ENCODE results near the gene CDC73.

The CDC73 gene

GRCh38 chr1:193125369-193125768, 3.5 kb downstream of the CDC73 start:
- Histone ChIP-seq H3K4me3 (ENCODE audit: low read length) (no peak overlapping the region), H3K4me1 (ENCODE audit: control insufficient read depth, low read length) (peaks cover 26% of the 10 kb centered on the region), H3K36me3 (ENCODE audit: control insufficient read depth, low read length) (peaks cover 42% of the 10 kb centered on the region), H3K27ac (ENCODE audit: low read depth, low read length) (no peak overlapping the region), H3K9me2 (replicated peaks; ENCODE audit: control insufficient read depth, low read length) (no peaks in the 10 kb centered on the region), H3K9me3 (ENCODE audit: control insufficient read depth, insufficient read depth, low read length) (no peaks in the 10 kb centered on the region), H3F3A (ENCODE audit: control insufficient read depth, insufficient read depth) (peaks cover 6% of the 10 kb centered on the region), H3K4me2 (ENCODE audit: low read length) (no peak overlapping the region), H3K79me2 (ENCODE audit: control insufficient read depth, low read length) (peaks cover 74% of the 10 kb centered on the region), H4K20me1 (ENCODE audit: control insufficient read depth, insufficient read depth, low read depth, low read length) (0 out of 2 replicates have a peak, but pooled peaks cover 9% of the 10 kb centered on the region), H3K27me3 (ENCODE audit: control insufficient read depth, low read length) (no peaks in the 10 kb centered on the region)
- TF ChIP-seq, protein P1, sequence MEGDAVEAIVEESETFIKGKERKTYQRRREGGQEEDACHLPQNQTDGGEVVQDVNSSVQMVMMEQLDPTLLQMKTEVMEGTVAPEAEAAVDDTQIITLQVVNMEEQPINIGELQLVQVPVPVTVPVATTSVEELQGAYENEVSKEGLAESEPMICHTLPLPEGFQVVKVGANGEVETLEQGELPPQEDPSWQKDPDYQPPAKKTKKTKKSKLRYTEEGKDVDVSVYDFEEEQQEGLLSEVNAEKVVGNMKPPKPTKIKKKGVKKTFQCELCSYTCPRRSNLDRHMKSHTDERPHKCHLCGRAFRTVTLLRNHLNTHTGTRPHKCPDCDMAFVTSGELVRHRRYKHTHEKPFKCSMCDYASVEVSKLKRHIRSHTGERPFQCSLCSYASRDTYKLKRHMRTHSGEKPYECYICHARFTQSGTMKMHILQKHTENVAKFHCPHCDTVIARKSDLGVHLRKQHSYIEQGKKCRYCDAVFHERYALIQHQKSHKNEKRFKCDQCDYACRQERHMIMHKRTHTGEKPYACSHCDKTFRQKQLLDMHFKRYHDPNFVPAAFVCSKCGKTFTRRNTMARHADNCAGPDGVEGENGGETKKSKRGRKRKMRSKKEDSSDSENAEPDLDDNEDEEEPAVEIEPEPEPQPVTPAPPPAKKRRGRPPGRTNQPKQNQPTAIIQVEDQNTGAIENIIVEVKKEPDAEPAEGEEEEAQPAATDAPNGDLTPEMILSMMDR (IDR thresholded peaks at IDR 0.05; ENCODE audit: low read depth, low read length, poor library complexity, severe bottlenecking), result no peak
- TF ChIP-seq EZH2phosphoT487 (IDR thresholded peaks at IDR 0.05; ENCODE audit: borderline replicate concordance, low read length), result no peak

DNA sequence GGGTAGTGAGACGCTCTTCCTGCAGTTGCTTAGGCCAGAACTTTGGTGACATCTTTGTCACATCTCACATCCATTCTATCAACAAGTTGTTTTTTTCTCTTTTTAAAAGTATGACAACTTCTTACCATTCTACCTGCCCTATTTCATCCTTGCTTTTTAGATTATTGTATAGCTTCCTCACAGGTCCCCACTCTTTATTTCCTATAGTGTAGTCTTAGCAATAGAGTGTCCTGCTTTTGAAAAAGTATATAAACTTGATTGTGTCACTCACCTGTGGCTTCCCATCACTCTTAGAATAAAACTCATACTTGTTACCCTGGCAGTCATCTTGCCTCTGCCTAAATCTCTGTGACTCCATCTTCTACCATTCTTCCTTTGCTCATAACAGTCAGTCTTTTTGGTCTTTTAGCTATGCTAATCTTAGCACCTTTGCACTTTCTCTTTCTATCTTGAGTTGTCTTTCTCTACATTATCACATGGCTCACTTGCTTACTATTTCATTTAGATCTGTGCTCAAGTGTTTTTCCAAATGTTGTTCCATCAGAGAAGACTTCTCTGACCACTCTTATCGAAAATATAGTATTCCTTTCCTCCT, 9.5 kb downstream of the CDC73 start:
- Histone ChIP-seq H3F3A (ENCODE audit: control insufficient read depth, insufficient read depth) (peaks cover 4% of the 10 kb centered on the region; the same call in 1 of the 2 replicates), H3K27me3 (ENCODE audit: control insufficient read depth, low read length) (no peaks in the 10 kb centered on the region), H3K9me3 (ENCODE audit: control insufficient read depth, insufficient read depth, low read length) (no peaks in the 10 kb centered on the region), H3K4me2 (ENCODE audit: low read length) (no peak overlapping the region), H3K27ac (ENCODE audit: low read depth, low read length) (no peak overlapping the region), H4K20me1 (ENCODE audit: control insufficient read depth, insufficient read depth, low read depth, low read length) (no peaks in the 10 kb centered on the region), H3K36me3 (ENCODE audit: control insufficient read depth, low read length) (peaks cover 64% of the 10 kb centered on the region), H3K4me1 (ENCODE audit: control insufficient read depth, low read length) (no peaks in the 10 kb centered on the region), H3K79me2 (ENCODE audit: control insufficient read depth, low read length) (peaks cover 64% of the 10 kb centered on the region), H3K9me2 (replicated peaks; ENCODE audit: control insufficient read depth, low read length) (no peaks in the 10 kb centered on the region), H3K4me3 (ENCODE audit: low read length) (no peak overlapping the region)
- TF ChIP-seq, protein P1 (IDR thresholded peaks at IDR 0.05; ENCODE audit: low read depth, low read length, poor library complexity, severe bottlenecking), result no peak
- no peak for TF ChIP-seq EZH2phosphoT487 (IDR thresholded peaks at IDR 0.05; ENCODE audit: borderline replicate concordance, low read length)

- Histone ChIP-seq H3K9me2 (replicated peaks; ENCODE audit: control insufficient read depth, low read length) (no peaks in the 10 kb centered on the region), H3K9me3 (ENCODE audit: control insufficient read depth, insufficient read depth, low read length) (no peaks in the 10 kb centered on the region), H3K4me2 (ENCODE audit: low read length) (no peak overlapping the region), H4K20me1 (ENCODE audit: control insufficient read depth, insufficient read depth, low read depth, low read length) (no peaks in the 10 kb centered on the region), H3K79me2 (ENCODE audit: control insufficient read depth, low read length) (0 out of 2 replicates have a peak, but pooled peaks cover 3% of the 10 kb centered on the region), H3K36me3 (ENCODE audit: control insufficient read depth, low read length) (peaks cover 74% of the 10 kb centered on the region), H3K4me3 (ENCODE audit: low read length) (no peak overlapping the region), H3K27me3 (ENCODE audit: control insufficient read depth, low read length) (no peaks in the 10 kb centered on the region), H3K4me1 (ENCODE audit: control insufficient read depth, low read length) (no peaks in the 10 kb centered on the region), H3F3A (ENCODE audit: control insufficient read depth, insufficient read depth) (0 out of 2 replicates have a peak, but pooled peaks cover 2% of the 10 kb centered on the region), H3K27ac (ENCODE audit: low read depth, low read length) (no peak overlapping the region)
- TF ChIP-seq EZH2phosphoT487 (IDR thresholded peaks at IDR 0.05; ENCODE audit: borderline replicate concordance, low read length), result no peak
- TF ChIP-seq, protein P1 (IDR thresholded peaks at IDR 0.05; ENCODE audit: low read depth, low read length, poor library complexity, severe bottlenecking), result no peak
These were observed 18.4 kb downstream of the CDC73 start for GRCh38 chr1:193140254-193140653.
